Measurements from ENCODE around the gene CAMK1D.

DNA sequence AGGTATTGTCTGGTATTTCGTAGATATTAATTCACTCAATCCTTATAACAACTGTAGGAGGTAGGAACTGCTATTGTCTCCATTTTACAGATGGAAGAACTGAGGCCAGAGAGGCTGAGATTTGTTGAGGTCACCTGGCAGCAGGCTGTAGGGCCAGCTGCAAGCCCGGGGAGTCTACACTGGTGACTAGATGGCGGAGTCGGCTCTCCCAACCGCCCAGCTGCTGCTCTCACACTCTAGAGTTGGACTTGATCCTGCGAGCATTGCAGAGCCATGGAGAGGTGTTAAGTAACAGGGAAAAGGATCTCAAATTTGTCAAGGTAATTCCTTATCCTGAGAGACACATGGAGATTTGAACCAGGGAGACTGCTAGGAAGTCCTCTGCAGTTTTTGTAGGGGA is 124.1 kb downstream of the CAMK1D start:
- TF ChIP-seq ZNF416 (tag by site-specific recombination; IDR thresholded peaks at IDR 0.05): no peak
- TF ChIP-seq ZNF660 (tag by site-specific recombination; IDR thresholded peaks at IDR 0.05): no peak
- no peak for TF ChIP-seq ZNF174 (tag by site-specific recombination; IDR thresholded peaks at IDR 0.05)
- TF ChIP-seq, protein P1, sequence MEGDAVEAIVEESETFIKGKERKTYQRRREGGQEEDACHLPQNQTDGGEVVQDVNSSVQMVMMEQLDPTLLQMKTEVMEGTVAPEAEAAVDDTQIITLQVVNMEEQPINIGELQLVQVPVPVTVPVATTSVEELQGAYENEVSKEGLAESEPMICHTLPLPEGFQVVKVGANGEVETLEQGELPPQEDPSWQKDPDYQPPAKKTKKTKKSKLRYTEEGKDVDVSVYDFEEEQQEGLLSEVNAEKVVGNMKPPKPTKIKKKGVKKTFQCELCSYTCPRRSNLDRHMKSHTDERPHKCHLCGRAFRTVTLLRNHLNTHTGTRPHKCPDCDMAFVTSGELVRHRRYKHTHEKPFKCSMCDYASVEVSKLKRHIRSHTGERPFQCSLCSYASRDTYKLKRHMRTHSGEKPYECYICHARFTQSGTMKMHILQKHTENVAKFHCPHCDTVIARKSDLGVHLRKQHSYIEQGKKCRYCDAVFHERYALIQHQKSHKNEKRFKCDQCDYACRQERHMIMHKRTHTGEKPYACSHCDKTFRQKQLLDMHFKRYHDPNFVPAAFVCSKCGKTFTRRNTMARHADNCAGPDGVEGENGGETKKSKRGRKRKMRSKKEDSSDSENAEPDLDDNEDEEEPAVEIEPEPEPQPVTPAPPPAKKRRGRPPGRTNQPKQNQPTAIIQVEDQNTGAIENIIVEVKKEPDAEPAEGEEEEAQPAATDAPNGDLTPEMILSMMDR (tag by site-specific recombination; IDR thresholded peaks at IDR 0.05): no peak
- TF ChIP-seq, protein P2, sequence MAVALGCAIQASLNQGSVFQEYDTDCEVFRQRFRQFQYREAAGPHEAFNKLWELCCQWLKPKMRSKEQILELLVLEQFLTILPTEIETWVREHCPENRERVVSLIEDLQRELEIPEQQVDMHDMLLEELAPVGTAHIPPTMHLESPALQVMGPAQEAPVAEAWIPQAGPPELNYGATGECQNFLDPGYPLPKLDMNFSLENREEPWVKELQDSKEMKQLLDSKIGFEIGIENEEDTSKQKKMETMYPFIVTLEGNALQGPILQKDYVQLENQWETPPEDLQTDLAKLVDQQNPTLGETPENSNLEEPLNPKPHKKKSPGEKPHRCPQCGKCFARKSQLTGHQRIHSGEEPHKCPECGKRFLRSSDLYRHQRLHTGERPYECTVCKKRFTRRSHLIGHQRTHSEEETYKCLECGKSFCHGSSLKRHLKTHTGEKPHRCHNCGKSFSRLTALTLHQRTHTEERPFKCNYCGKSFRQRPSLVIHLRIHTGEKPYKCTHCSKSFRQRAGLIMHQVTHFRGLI (tag by site-specific recombination; IDR thresholded peaks at IDR 0.05): no peak
- no peak for TF ChIP-seq MYNN (tag by site-specific recombination; IDR thresholded peaks at IDR 0.05; ENCODE audit: borderline replicate concordance)
- no peak for TF ChIP-seq ZNF530 (tag by site-specific recombination; IDR thresholded peaks at IDR 0.05; ENCODE audit: low read depth)
- TF ChIP-seq, protein P3, sequence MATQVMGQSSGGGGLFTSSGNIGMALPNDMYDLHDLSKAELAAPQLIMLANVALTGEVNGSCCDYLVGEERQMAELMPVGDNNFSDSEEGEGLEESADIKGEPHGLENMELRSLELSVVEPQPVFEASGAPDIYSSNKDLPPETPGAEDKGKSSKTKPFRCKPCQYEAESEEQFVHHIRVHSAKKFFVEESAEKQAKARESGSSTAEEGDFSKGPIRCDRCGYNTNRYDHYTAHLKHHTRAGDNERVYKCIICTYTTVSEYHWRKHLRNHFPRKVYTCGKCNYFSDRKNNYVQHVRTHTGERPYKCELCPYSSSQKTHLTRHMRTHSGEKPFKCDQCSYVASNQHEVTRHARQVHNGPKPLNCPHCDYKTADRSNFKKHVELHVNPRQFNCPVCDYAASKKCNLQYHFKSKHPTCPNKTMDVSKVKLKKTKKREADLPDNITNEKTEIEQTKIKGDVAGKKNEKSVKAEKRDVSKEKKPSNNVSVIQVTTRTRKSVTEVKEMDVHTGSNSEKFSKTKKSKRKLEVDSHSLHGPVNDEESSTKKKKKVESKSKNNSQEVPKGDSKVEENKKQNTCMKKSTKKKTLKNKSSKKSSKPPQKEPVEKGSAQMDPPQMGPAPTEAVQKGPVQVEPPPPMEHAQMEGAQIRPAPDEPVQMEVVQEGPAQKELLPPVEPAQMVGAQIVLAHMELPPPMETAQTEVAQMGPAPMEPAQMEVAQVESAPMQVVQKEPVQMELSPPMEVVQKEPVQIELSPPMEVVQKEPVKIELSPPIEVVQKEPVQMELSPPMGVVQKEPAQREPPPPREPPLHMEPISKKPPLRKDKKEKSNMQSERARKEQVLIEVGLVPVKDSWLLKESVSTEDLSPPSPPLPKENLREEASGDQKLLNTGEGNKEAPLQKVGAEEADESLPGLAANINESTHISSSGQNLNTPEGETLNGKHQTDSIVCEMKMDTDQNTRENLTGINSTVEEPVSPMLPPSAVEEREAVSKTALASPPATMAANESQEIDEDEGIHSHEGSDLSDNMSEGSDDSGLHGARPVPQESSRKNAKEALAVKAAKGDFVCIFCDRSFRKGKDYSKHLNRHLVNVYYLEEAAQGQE (tag by site-specific recombination; IDR thresholded peaks at IDR 0.05): no peak
- TF ChIP-seq ZNF140 (tag by site-specific recombination; IDR thresholded peaks at IDR 0.05): no peak
- TF ChIP-seq, protein P4, sequence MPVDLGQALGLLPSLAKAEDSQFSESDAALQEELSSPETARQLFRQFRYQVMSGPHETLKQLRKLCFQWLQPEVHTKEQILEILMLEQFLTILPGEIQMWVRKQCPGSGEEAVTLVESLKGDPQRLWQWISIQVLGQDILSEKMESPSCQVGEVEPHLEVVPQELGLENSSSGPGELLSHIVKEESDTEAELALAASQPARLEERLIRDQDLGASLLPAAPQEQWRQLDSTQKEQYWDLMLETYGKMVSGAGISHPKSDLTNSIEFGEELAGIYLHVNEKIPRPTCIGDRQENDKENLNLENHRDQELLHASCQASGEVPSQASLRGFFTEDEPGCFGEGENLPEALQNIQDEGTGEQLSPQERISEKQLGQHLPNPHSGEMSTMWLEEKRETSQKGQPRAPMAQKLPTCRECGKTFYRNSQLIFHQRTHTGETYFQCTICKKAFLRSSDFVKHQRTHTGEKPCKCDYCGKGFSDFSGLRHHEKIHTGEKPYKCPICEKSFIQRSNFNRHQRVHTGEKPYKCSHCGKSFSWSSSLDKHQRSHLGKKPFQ (tag by site-specific recombination; IDR thresholded peaks at IDR 0.05): no peak
- no peak for TF ChIP-seq GLI2 (tag by site-specific recombination; IDR thresholded peaks at IDR 0.05; ENCODE audit: borderline replicate concordance, low read depth)
- TF ChIP-seq ZNF830 (tag by site-specific recombination; IDR thresholded peaks at IDR 0.05; ENCODE audit: low read depth): no peak
- TF ChIP-seq, protein P5, sequence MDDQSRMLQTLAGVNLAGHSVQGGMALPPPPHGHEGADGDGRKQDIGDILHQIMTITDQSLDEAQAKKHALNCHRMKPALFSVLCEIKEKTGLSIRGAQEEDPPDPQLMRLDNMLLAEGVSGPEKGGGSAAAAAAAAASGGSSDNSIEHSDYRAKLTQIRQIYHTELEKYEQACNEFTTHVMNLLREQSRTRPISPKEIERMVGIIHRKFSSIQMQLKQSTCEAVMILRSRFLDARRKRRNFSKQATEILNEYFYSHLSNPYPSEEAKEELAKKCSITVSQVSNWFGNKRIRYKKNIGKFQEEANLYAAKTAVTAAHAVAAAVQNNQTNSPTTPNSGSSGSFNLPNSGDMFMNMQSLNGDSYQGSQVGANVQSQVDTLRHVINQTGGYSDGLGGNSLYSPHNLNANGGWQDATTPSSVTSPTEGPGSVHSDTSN (CRISPR knock-in tag; IDR thresholded peaks at IDR 0.05): no peak
- no peak for TF ChIP-seq ZNF623 (tag by site-specific recombination; IDR thresholded peaks at IDR 0.05)

Measured in HEK293 (cell line).